ENCODE results near the gene ZSWIM4.

GRCh38 chr19:13865571-13866462, 70.6 kb downstream of the ZSWIM4 start:
- TF ChIP-seq MAX (IDR thresholded peaks at IDR 0.05; ENCODE audit: low read depth, low read length), result no peak
- TF ChIP-seq CTCF (IDR thresholded peaks at IDR 0.05; ENCODE audit: low read depth, low read length), result no peak
